ENCODE measurements around the gene CLBA1.
"Not testable (repeated sequence)": the region's sequence is repeated elsewhere in the genome, so short reads cannot be mapped to it uniquely, and the experiment has no call there.

Gene CLBA1

GRCh38 chr14:105030836-105031396 lies 45.3 kb downstream of the CLBA1 start:
- no peak for DNase-seq (ENCODE audit: low read depth)
- no peak overlapping the region for H3K4me3 ChIP-seq (ENCODE audit: low read depth, low read length)

GRCh38 chr14:105032451-105032901 lies 46.9 kb downstream of the CLBA1 start:
- not testable (repeated sequence) for H3K4me3 ChIP-seq (ENCODE audit: low read depth, low read length); DNase-seq (ENCODE audit: low read depth)

- DNase-seq (ENCODE audit: low read depth) = not testable (repeated sequence)
- H3K4me3 ChIP-seq (ENCODE audit: low read depth, low read length) = peak overlapping the region; percentile 38
Observed at GRCh38 chr14:105033412-105033900, 47.9 kb downstream of the CLBA1 start.

GRCh38 chr14:105034315-105035039 lies 48.9 kb downstream of the CLBA1 start:
- no peak for DNase-seq (ENCODE audit: low read depth)
- no peak overlapping the region for H3K4me3 ChIP-seq (ENCODE audit: low read depth, low read length)

GRCh38 chr14:105035616-105036015 lies 50.0 kb downstream of the CLBA1 start:
- not testable (repeated sequence) for H3K4me3 ChIP-seq (ENCODE audit: low read depth, low read length); DNase-seq (ENCODE audit: low read depth)

- DNase-seq (ENCODE audit: low read depth) = no peak
- H3K4me3 ChIP-seq (ENCODE audit: low read depth, low read length) = no peak overlapping the region
Observed at GRCh38 chr14:105039458-105040205, 54.0 kb downstream of the CLBA1 start.

GRCh38 chr14:105041841-105042765 lies 56.5 kb downstream of the CLBA1 start:
- no peak overlapping the region for H3K4me3 ChIP-seq (ENCODE audit: low read depth, low read length)
- DNase-seq (ENCODE audit: low read depth) = no peak

- no peak for DNase-seq (ENCODE audit: low read depth)
- H3K4me3 ChIP-seq (ENCODE audit: low read depth, low read length) = no peak overlapping the region
Observed at GRCh38 chr14:105042813-105043212, 57.2 kb downstream of the CLBA1 start.

- DNase-seq (ENCODE audit: low read depth) = no peak
- no peak overlapping the region for H3K4me3 ChIP-seq (ENCODE audit: low read depth, low read length)
Observed at GRCh38 chr14:105043641-105044040, 58.1 kb downstream of the CLBA1 start.
